Measurements from ENCODE around the gene MAGEA1.

DNA sequence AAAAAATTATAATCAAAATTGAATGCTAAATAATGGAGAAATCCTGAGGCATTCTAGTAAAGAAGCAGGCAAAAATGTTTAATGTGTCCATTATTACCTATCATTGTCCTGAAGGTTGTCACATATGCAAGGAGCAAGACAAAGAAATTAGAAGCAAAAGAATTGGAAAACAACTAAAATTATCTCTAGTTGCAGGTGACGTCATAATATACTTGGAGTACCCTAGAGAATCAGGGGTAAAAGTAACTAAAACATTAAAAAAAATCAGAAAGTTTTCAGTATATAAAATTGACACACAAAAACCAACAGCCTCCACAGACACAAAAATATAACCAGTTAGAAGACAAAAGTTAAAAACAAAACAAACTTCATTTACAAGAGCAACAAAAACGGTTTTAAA lies 21.4 kb downstream of the MAGEA1 start:
- no peak for TF ChIP-seq CTCF (IDR thresholded peaks at IDR 0.05; ENCODE audit: extremely low read depth in 1 of 2, insufficient read depth in 1 of 2, low read depth in 1 of 2, low read length in 2 of 2)
- TF ChIP-seq POLR2AphosphoS5 (IDR thresholded peaks at IDR 0.05; ENCODE audit: insufficient read depth, low read depth, low read length), result no peak
- no peak for TF ChIP-seq POLR2A (IDR thresholded peaks at IDR 0.05; ENCODE audit: low read depth, low read length)
- TF ChIP-seq EZH2 (IDR thresholded peaks at IDR 0.05; ENCODE audit: borderline replicate concordance, low read depth, low read length, severe bottlenecking), result no peak
- TF ChIP-seq GATA2 (IDR thresholded peaks at IDR 0.05; ENCODE audit: insufficient read depth, insufficient read length, low read depth, low read length), result no peak
- TF ChIP-seq JUN (IDR thresholded peaks at IDR 0.05; ENCODE audit: borderline replicate concordance, insufficient read depth, insufficient read length, low read depth), result no peak

Data from endothelial cell of umbilical vein (primary cell).